ENCODE results near the gene CRACR2A.
A peak's percentile ranks its signal among the peaks of the same experiment; 100 is the strongest.

CRACR2A gene

GRCh38 chr12:3752741-3753486 lies at the start of gene CRACR2A:
TSS of gene CRACR2A (minus strand) at chr12:3753109. CDS start at chr12:3696999, 56,110 bp downstream.
- peak; percentile 72 to 79 for DNase-seq (ENCODE audit: low read depth in 2 of 2)

GRCh38 chr12:3797531-3798048 lies 44.7 kb upstream of the CRACR2A start:
- no peak for DNase-seq (ENCODE audit: low read depth in 2 of 2)

GRCh38 chr12:3795492-3796133 lies 42.7 kb upstream of the CRACR2A start:
- no peak for DNase-seq (ENCODE audit: low read depth in 2 of 2)

GRCh38 chr12:3795066-3795465 lies 42.2 kb upstream of the CRACR2A start:
- no peak for DNase-seq (ENCODE audit: low read depth in 2 of 2)

- DNase-seq (ENCODE audit: low read depth in 2 of 2): no peak
These were observed 39.8 kb upstream of the CRACR2A start for GRCh38 chr12:3792623-3793288.

GRCh38 chr12:3791256-3791874 lies 38.5 kb upstream of the CRACR2A start:
- DNase-seq (ENCODE audit: low read depth in 2 of 2): no peak

GRCh38 chr12:3790642-3791041 lies 37.7 kb upstream of the CRACR2A start:
- DNase-seq (ENCODE audit: low read depth in 2 of 2): no peak

GRCh38 chr12:3789838-3790237 lies 36.9 kb upstream of the CRACR2A start:
- DNase-seq (ENCODE audit: low read depth in 2 of 2): no peak

GRCh38 chr12:3777206-3777809 lies 24.4 kb upstream of the CRACR2A start:
- DNase-seq (ENCODE audit: low read depth in 2 of 2): peak in 1 of 2 donors; percentile 6

GRCh38 chr12:3775385-3776035 lies 22.6 kb upstream of the CRACR2A start:
- no peak for DNase-seq (ENCODE audit: low read depth in 2 of 2)

GRCh38 chr12:3772380-3772779 lies 19.5 kb upstream of the CRACR2A start:
- no peak for DNase-seq (ENCODE audit: low read depth in 2 of 2)

GRCh38 chr12:3771853-3772252 lies 18.9 kb upstream of the CRACR2A start:
- no peak for DNase-seq (ENCODE audit: low read depth in 2 of 2)

- no peak for DNase-seq (ENCODE audit: low read depth in 2 of 2)
These were observed 18.0 kb upstream of the CRACR2A start for GRCh38 chr12:3770891-3771290.

GRCh38 chr12:3768911-3769447 lies 16.1 kb upstream of the CRACR2A start:
- no peak for DNase-seq (ENCODE audit: low read depth in 2 of 2)

- no peak for DNase-seq (ENCODE audit: low read depth in 2 of 2)
These were observed 8.3 kb upstream of the CRACR2A start for GRCh38 chr12:3761116-3761735.

GRCh38 chr12:3759878-3760277 lies 7.0 kb upstream of the CRACR2A start:
- no peak for DNase-seq (ENCODE audit: low read depth in 2 of 2)

GRCh38 chr12:3757261-3757660 lies 4.4 kb upstream of the CRACR2A start:
- no peak for DNase-seq (ENCODE audit: low read depth in 2 of 2)

GRCh38 chr12:3755898-3756297 lies 3.0 kb upstream of the CRACR2A start:
- no peak for DNase-seq (ENCODE audit: low read depth in 2 of 2)

GRCh38 chr12:3753544-3754284 lies 805 bp upstream of the CRACR2A start:
- no peak for DNase-seq (ENCODE audit: low read depth in 2 of 2)

Data from stimulated activated CD4-positive, alpha-beta T cell treated with anti-CD3 and anti-CD28 coated beads, Interleukin-1b, Interleukin-23, amount 100 ng/mL, for 4 hours (primary cell).